CD14-positive monocyte (primary cell): ENCODE data around the gene SKA3. TPM values are rescaled to one million over a fixed set of nuclear protein-coding genes. Genes with fewer than 3 reads are reported as not detected.

ENCODE experiments used
- DNase-seq, 3 donors: peaks; one replicate each; pipeline ENCODE4 v3.0.0-alpha.2; 2011 to 2022
- H2AFZ ChIP-seq: 2 replicates; pipeline ENCODE4 v1.6.0; 2012; ENCODE audit warnings: mild to moderate bottlenecking, low read depth, low read length, inconsistent platforms; ENCODE audit not compliant: insufficient read depth, poor library complexity, severe bottlenecking
- H3K27ac ChIP-seq, 2 donors: 1 replicate in 1 of 2; 2 replicates in 1 of 2; pipeline ENCODE4 v1.5.1; 2012 to 2013; ENCODE audit warnings: low read length in 2 of 2, control low read depth in 1 of 2, inconsistent platforms in 1 of 2, low read depth in 1 of 2, mild to moderate bottlenecking in 1 of 2
- H3K27me3 ChIP-seq, 2 donors: one replicate each; pipeline versions ENCODE4 v1.6.0 to v1.6.1; 2011 to 2013; ENCODE audit warnings: low read length in 2 of 2; ENCODE audit not compliant: control insufficient read depth in 2 of 2, insufficient read depth in 2 of 2
- H3K36me3 ChIP-seq, 2 donors: replicated peaks in 1 of 2; 1 replicate in 1 of 2; 2 replicates in 1 of 2; pipeline versions ENCODE4 v1.5.1 to v1.6.1; 2012 to 2013; ENCODE audit warnings: low read length in 2 of 2, control low read depth in 1 of 2, inconsistent platforms in 1 of 2, mild to moderate bottlenecking in 1 of 2; ENCODE audit not compliant: insufficient read depth in 2 of 2, control insufficient read depth in 1 of 2
- H3K4me1 ChIP-seq, 2 donors: 1 replicate in 1 of 2; 2 replicates in 1 of 2; pipeline versions ENCODE4 v1.5.1 to v1.6.1; 2012 to 2013; ENCODE audit warnings: low read length in 2 of 2, control low read depth in 1 of 2, inconsistent platforms in 1 of 2, mild to moderate bottlenecking in 1 of 2, moderate library complexity in 1 of 2; ENCODE audit not compliant: insufficient read depth in 2 of 2, control insufficient read depth in 1 of 2
- H3K4me2 ChIP-seq: replicated peaks from 2 replicates; pipeline ENCODE3; 2012; ENCODE audit warnings: low read length, moderate library complexity, mild to moderate bottlenecking; ENCODE audit not compliant: poor library complexity, severe bottlenecking; ENCODE audit errors: extremely low read depth
- H3K4me3 ChIP-seq, 3 experiments: fragments of 200-600 bp in 1 of 3; sonication (generic) in 1 of 3; replicated peaks in 1 of 3; 1 replicate in 2 of 3; 2 replicates in 1 of 3; pipeline ENCODE4 v1.5.1; 2011 to 2013; ENCODE audit warnings: low read length in 3 of 3, mild to moderate bottlenecking in 3 of 3, control low read depth in 2 of 3, low read depth in 2 of 3, inconsistent platforms in 1 of 3, moderate library complexity in 1 of 3
- H3K79me2 ChIP-seq: 2 replicates; pipeline ENCODE4 v1.6.0; 2012; ENCODE audit warnings: mild to moderate bottlenecking, control low read depth, inconsistent platforms, low read length, moderate library complexity; ENCODE audit not compliant: insufficient read depth
- H3K9ac ChIP-seq: 2 replicates; pipeline ENCODE4 v1.6.0; 2017; ENCODE audit warnings: low read length, mild to moderate bottlenecking; ENCODE audit not compliant: insufficient read depth, poor library complexity, severe bottlenecking
- H3K9me3 ChIP-seq, 2 donors: replicated peaks in 1 of 2; 1 replicate in 1 of 2; 2 replicates in 1 of 2; pipeline versions ENCODE4 v1.5.1 to v1.6.1; 2012 to 2013; ENCODE audit warnings: low read length in 2 of 2, control low read depth in 1 of 2; ENCODE audit not compliant: control insufficient read depth in 1 of 2, insufficient read depth in 1 of 2
- H4K20me1 ChIP-seq: 2 replicates; pipeline ENCODE4 v1.6.0; 2012; ENCODE audit warnings: mild to moderate bottlenecking, low read length, control low read depth, moderate library complexity; ENCODE audit not compliant: insufficient read depth
- H3K27ac Mint-ChIP-seq, 7 donors: one replicate each; pipeline ENCODE4 v1.8.0; 2020; ENCODE audit warnings: mild to moderate bottlenecking in 7 of 7, mixed read lengths in 7 of 7, moderate library complexity in 6 of 7, inconsistent platforms in 2 of 7
- H3K27me3 Mint-ChIP-seq, 3 donors: one replicate each; pipeline ENCODE4 v1.8.0; 2021 to 2022; ENCODE audit warnings: low read depth in 3 of 3, mild to moderate bottlenecking in 3 of 3, mixed read lengths in 3 of 3, moderate library complexity in 3 of 3, inconsistent platforms in 1 of 3
- H3K36me3 Mint-ChIP-seq, 2 donors: one replicate each; pipeline ENCODE4 v1.8.0; 2020; ENCODE audit warnings: mixed read lengths in 2 of 2, inconsistent platforms in 1 of 2, mild to moderate bottlenecking in 1 of 2
- H3K4me1 Mint-ChIP-seq: one replicate; pipeline ENCODE4 v1.8.0; 2020; ENCODE audit warnings: mild to moderate bottlenecking, mixed read lengths
- H3K4me3 Mint-ChIP-seq, 2 donors: one replicate each; pipeline ENCODE4 v1.8.0; 2020; ENCODE audit warnings: mild to moderate bottlenecking in 2 of 2, mixed read lengths in 2 of 2, moderate library complexity in 1 of 2
- H3K9me3 Mint-ChIP-seq, 7 donors: one replicate each; pipeline ENCODE4 v1.8.0; 2020 to 2022; ENCODE audit warnings: mixed read lengths in 7 of 7, mild to moderate bottlenecking in 6 of 7, moderate library complexity in 6 of 7, inconsistent platforms in 2 of 7
- WGBS: methylation state at CpG from one replicate; pipeline ENCODE4 v1.1.5; 2013; ENCODE audit warnings: missing lambda C conversion rate; ENCODE audit not compliant: insufficient coverage; 5-methylcytosine and 5-hydroxymethylcytosine counted together
- intact Hi-C, 2 donors: fragments of 100-400 bp; cut with micrococcal nuclease; formaldehyde crosslinking; loops; one replicate each; pipeline versions ENCODE4 v1.15.0 to v1.15.1; 2023
- polyA plus RNA-seq, 3 donors: library from polyadenylated mRNA; depleted of rRNA in 1 of 3; unstranded in 2 of 3; stranded (reverse) in 1 of 3; fragments of 300-500 nt in 2 of 3; fragments of >200 nt in 1 of 3; fragmentation: Illumina TruSeq in 2 of 3; gene quantifications; 1 replicate in 2 of 3; 2 replicates in 1 of 3; pipeline ENCODE4 v1.2.3, GENCODE V29; 2012 to 2021
- TF ChIP-seq, protein P1 (sequence below): fragments of 200-600 bp; IDR thresholded peaks from one replicate; pipeline ENCODE4 v1.8.0; 2022; ENCODE audit warnings: antibody characterized with exemption, mild to moderate bottlenecking

The SKA3 gene
- polyA plus RNA-seq, 3 donors, result 0.12 to 2.5 (median 0.49) TPM

DNA sequence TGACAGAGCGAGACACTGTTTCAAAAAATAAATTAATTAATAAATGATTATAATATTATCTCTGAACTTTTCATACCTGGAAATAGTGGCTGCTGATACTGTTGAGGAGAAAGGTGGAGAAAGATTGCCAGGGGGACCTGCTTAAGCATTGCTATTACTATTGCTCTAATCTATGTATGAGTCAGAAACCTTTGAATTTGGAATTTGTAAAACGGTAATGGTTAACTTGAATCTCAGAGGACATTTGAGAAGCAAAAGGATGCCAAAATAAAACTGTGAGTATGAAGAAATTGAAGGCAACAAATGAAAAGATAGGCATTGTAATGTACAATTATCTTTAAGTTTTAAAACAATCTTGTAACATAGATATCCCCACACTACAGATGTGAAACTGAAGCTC is 5.3 kb upstream of the SKA3 start:
- H3K27me3 ChIP-seq, result no peaks in the 10 kb centered on the region
- no peak overlapping the region for H3K4me3 ChIP-seq
- no peak overlapping the region for H2AFZ ChIP-seq
- Mint-ChIP-seq H3K36me3 (no peaks in the 10 kb centered on the region), H3K27ac (no peak overlapping the region), H3K9me3 (peaks cover 0 to 8% (median 0%) of the 10 kb centered on the region in 7 donors), H3K4me1 (peaks cover 12% of the 10 kb centered on the region), H3K4me3 (no peak overlapping the region), H3K27me3 (peaks cover 0 to 1% (median 0%) of the 10 kb centered on the region in 3 donors)
- DNase-seq, result no peak
- intact Hi-C loops, result no loop called here
- H3K79me2 ChIP-seq, result peaks cover 15% of the 10 kb centered on the region
- TF ChIP-seq, protein P1, sequence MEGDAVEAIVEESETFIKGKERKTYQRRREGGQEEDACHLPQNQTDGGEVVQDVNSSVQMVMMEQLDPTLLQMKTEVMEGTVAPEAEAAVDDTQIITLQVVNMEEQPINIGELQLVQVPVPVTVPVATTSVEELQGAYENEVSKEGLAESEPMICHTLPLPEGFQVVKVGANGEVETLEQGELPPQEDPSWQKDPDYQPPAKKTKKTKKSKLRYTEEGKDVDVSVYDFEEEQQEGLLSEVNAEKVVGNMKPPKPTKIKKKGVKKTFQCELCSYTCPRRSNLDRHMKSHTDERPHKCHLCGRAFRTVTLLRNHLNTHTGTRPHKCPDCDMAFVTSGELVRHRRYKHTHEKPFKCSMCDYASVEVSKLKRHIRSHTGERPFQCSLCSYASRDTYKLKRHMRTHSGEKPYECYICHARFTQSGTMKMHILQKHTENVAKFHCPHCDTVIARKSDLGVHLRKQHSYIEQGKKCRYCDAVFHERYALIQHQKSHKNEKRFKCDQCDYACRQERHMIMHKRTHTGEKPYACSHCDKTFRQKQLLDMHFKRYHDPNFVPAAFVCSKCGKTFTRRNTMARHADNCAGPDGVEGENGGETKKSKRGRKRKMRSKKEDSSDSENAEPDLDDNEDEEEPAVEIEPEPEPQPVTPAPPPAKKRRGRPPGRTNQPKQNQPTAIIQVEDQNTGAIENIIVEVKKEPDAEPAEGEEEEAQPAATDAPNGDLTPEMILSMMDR, result no peak
- H3K9me3 ChIP-seq, result no peaks in the 10 kb centered on the region
- no CpG with 5 or more reads among the region's 2 CpGs for WGBS
- no peaks in the 10 kb centered on the region for H3K36me3 ChIP-seq
- no peak overlapping the region for H3K9ac ChIP-seq
- no peak overlapping the region for H3K27ac ChIP-seq
- H4K20me1 ChIP-seq, result no peaks in the 10 kb centered on the region
- no peak overlapping the region for H3K4me2 ChIP-seq
- peaks cover 8 to 11% of the 10 kb centered on the region in 2 donors for H3K4me1 ChIP-seq

DNA sequence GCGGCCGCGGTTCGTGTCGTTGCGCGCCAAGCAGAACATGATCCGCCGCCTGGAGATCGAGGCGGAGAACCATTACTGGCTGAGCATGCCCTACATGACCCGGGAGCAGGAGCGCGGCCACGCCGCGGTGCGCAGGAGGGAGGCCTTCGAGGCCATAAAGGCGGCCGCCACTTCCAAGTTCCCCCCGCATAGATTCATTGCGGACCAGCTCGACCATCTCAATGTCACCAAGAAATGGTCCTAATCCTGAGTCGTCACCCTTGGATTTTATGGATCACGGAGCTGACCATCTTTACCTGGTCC is 581 bp upstream of the SKA3 start:
- 0% methylated on average over 19 of the region's 26 CpGs for WGBS
- no peak for DNase-seq

More for the DNA sequence above, 581 bp upstream of the SKA3 start:
- Mint-ChIP-seq H3K9me3 (no peaks in the 10 kb centered on the region), H3K4me1 (peaks cover 17% of the 10 kb centered on the region), H3K4me3 (peak overlapping the region; percentile 98), H3K27me3 (no peaks in the 10 kb centered on the region), H3K36me3 (no peaks in the 10 kb centered on the region), H3K27ac (peak overlapping the region; percentile 86 to 98 (median 95))
- Histone ChIP-seq H3K9me3 (no peaks in the 10 kb centered on the region), H3K4me1 (peaks cover 11 to 18% of the 10 kb centered on the region in 2 donors), H3K9ac (peak overlapping the region; percentile 90), H3K4me2 (peak overlapping the region; percentile 83), H3K27ac (peak overlapping the region; percentile 92 to 93), H3K27me3 (no peaks in the 10 kb centered on the region), H3K36me3 (no peaks in the 10 kb centered on the region), H3K79me2 (peaks cover 56% of the 10 kb centered on the region), H4K20me1 (no peaks in the 10 kb centered on the region), H2AFZ (peak overlapping the region; percentile 97), H3K4me3 (peak overlapping the region; percentile 92 to 98 (median 95))
- intact Hi-C loops, result loop anchor here (5.0 to 10.0 kb wide), 6 partner anchors 118 to 428 kb away; partner anchors contain the start of gene MICU2 (in 1 of the 2)
- TF ChIP-seq, protein P1, result no peak
